ENCODE results near the gene CD1C.

DNA sequence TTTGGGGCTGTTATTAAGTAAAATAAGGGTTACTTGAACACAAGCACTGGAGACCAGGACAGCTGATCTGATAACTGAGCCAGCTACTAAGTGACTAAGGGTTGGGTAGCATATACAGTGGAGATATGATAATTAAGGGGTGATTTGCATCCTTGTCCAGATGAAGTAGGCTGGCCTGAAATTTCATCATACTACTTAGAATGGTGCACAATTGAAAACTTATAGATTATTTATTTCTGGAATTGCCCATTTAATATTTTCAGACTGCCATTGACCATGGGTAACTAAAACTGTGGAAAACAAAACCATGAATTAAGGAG, 45.5 kb downstream of the CD1C start:
- TF ChIP-seq, protein P1, sequence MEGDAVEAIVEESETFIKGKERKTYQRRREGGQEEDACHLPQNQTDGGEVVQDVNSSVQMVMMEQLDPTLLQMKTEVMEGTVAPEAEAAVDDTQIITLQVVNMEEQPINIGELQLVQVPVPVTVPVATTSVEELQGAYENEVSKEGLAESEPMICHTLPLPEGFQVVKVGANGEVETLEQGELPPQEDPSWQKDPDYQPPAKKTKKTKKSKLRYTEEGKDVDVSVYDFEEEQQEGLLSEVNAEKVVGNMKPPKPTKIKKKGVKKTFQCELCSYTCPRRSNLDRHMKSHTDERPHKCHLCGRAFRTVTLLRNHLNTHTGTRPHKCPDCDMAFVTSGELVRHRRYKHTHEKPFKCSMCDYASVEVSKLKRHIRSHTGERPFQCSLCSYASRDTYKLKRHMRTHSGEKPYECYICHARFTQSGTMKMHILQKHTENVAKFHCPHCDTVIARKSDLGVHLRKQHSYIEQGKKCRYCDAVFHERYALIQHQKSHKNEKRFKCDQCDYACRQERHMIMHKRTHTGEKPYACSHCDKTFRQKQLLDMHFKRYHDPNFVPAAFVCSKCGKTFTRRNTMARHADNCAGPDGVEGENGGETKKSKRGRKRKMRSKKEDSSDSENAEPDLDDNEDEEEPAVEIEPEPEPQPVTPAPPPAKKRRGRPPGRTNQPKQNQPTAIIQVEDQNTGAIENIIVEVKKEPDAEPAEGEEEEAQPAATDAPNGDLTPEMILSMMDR (IDR thresholded peaks at IDR 0.05), result no peak
- TF ChIP-seq EP300 (IDR thresholded peaks at IDR 0.05), result no peak
- TF ChIP-seq POLR2AphosphoS5 (IDR thresholded peaks at IDR 0.05), result no peak
- no peak for TF ChIP-seq POLR2A (IDR thresholded peaks at IDR 0.05)
